SJSA1 (cell line): Measurements from ENCODE around the gene GLMN. TPM values are rescaled to one million over a fixed set of nuclear protein-coding genes. Genes with fewer than 3 reads are reported as not detected.
A peak's percentile ranks its signal among the peaks of the same experiment; 100 is the strongest.

Experiments
- DNase-seq, 2 experiments: peaks; one replicate each; pipeline ENCODE4 v3.0.0-alpha.2; 2015 to 2020; ENCODE audit warnings: low spot score in 2 of 2, low read depth in 1 of 2
- H3K27ac ChIP-seq: fragments of 250-450 bp; sonication (Bioruptor Pico); 2 replicates; pipeline ENCODE4 v1.5.1; 2020; ENCODE audit warnings: mild to moderate bottlenecking, moderate library complexity
- H3K27me3 ChIP-seq: fragments of 250-450 bp; sonication (Bioruptor Pico); replicated peaks from 2 replicates; pipeline ENCODE4 v1.5.1; 2020; ENCODE audit warnings: mild to moderate bottlenecking, moderate library complexity
- H3K36me3 ChIP-seq: fragments of 250-450 bp; sonication (Bioruptor Pico); 2 replicates; pipeline ENCODE4 v1.5.1; 2020; ENCODE audit warnings: mild to moderate bottlenecking
- H3K4me1 ChIP-seq: fragments of 250-450 bp; sonication (Bioruptor Pico); replicated peaks from 2 replicates; pipeline ENCODE4 v1.6.1; 2021; ENCODE audit warnings: mild to moderate bottlenecking
- H3K4me3 ChIP-seq: fragments of 250-450 bp; sonication (Bioruptor Pico); 2 replicates; pipeline ENCODE4 v1.5.1; 2020; ENCODE audit warnings: mild to moderate bottlenecking
- H3K9me3 ChIP-seq: fragments of 250-450 bp; sonication (Bioruptor Pico); replicated peaks from 2 replicates; pipeline ENCODE4 v1.5.1; 2020; ENCODE audit warnings: mild to moderate bottlenecking
- total RNA-seq: library from RNA; depleted of rRNA; stranded (reverse); fragments of >200 nt; shearing (Covaris generic); gene quantifications from 2 replicates; pipeline ENCODE4 v1.2.3, GENCODE V29; 2014; rRNA removed

GLMN gene
- total RNA-seq: 7.5 and 20.1 TPM in 2 replicates

- H3K9me3 ChIP-seq: no peaks in the 10 kb centered on the region
These were observed at the start of gene GLMN, which contains the start of gene RPAP2 for GRCh38 chr1:92298573-92299476. GLMN (minus strand) TSS chr1:92298987; CDS start chr1:92297999, 988 bp downstream. RPAP2 (plus strand) TSS chr1:92299059; CDS start chr1:92299074, 15 bp downstream.

DNA sequence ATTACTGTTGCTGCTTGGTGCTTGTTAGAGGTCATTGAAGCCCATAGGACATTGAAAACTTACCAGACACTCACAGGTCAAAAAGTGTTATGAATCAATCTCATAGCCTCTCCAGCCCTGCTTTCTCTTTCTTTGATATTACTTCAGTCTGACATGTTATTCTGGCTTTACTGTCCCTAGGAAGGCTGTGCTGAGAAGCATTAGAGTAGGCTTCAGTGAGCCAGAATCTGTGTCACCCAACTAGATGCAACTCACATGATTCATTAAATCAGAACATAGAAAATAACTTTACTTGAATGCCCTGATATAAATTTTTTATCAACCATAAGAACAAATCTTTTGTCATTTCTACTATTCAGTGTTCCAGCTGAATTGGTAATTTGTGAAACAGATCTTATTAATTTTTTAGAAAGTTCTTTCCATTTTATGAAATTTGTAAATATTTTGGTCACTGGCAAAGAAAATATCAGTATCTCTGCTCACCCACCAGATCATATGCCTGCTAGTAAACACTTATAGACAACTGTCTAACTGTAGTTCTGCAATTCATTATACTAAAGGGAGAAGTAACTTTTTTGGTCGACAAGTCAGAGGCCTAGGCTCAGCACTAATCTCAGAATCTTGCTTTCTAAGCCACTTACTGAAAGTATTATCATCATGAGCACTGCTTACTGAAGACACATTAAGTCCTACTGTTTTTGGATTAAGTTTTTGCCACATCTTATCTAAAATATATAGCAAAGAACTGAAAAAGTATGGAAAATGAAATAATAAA is 48.3 kb upstream of the GLMN start:
- Histone ChIP-seq H3K27ac (no peak overlapping the region), H3K4me3 (no peak overlapping the region), H3K27me3 (no peaks in the 10 kb centered on the region), H3K4me1 (no peaks in the 10 kb centered on the region), H3K9me3 (no peaks in the 10 kb centered on the region), H3K36me3 (peaks cover 10% of the 10 kb centered on the region)
- DNase-seq: no peak

More at GRCh38 chr1:92298573-92299476, at the start of gene GLMN, which contains the start of gene RPAP2:
- H3K4me1 ChIP-seq: peaks cover 5% of the 10 kb centered on the region; the same call in 1 of the 2 replicates
- peaks cover 38% of the 10 kb centered on the region for H3K36me3 ChIP-seq
- peak within 1 kb of the TSS; percentile 85 for H3K4me3 ChIP-seq
- no peaks in the 10 kb centered on the region for H3K27me3 ChIP-seq
- peak within 1 kb of the TSS; percentile 66 for H3K27ac ChIP-seq
- peak; percentile 81 to 94 for DNase-seq

- H3K27ac ChIP-seq: no peak overlapping the region
- H3K4me1 ChIP-seq: no peaks in the 10 kb centered on the region
- H3K36me3 ChIP-seq: peaks cover 16% of the 10 kb centered on the region
- no peaks in the 10 kb centered on the region for H3K27me3 ChIP-seq
- no peak overlapping the region for H3K4me3 ChIP-seq
- no peaks in the 10 kb centered on the region for H3K9me3 ChIP-seq
- DNase-seq: no peak
These were observed 44.3 kb upstream of the GLMN start for GRCh38 chr1:92343061-92343460.

DNA sequence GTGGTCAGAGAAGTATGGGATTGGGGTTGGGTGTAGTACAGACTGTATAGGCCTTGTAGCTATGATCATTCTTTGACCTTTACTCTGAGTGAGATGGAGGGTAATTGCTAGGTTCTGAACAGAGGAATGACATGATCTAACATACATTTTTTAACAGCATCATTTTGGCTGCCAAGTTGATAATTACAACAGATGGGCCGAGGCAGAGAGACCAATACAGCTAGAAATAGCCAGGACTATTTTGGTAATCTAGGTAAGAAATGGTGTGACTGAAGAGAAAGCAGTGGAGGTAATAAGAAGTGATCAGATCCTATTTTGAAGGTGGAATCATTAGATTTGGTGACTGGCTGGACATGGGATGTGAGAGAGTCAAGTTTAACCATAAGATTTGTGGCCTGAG is 43.6 kb upstream of the GLMN start:
- peaks cover 15% of the 10 kb centered on the region for H3K36me3 ChIP-seq
- DNase-seq: no peak
- H3K27me3 ChIP-seq: no peaks in the 10 kb centered on the region
- no peaks in the 10 kb centered on the region for H3K4me1 ChIP-seq
- H3K27ac ChIP-seq: no peak overlapping the region
- no peak overlapping the region for H3K4me3 ChIP-seq
- no peaks in the 10 kb centered on the region for H3K9me3 ChIP-seq

- no peaks in the 10 kb centered on the region for H3K4me1 ChIP-seq
- H3K36me3 ChIP-seq: peaks cover 15% of the 10 kb centered on the region
These were observed 41.4 kb upstream of the GLMN start for GRCh38 chr1:92340154-92340553.

GRCh38 chr1:92333668-92334067 is 34.9 kb upstream of the GLMN start:
- H3K36me3 ChIP-seq: peaks cover 23% of the 10 kb centered on the region
- no peak overlapping the region for H3K27ac ChIP-seq
- H3K27me3 ChIP-seq: no peaks in the 10 kb centered on the region
- no peaks in the 10 kb centered on the region for H3K4me1 ChIP-seq
- no peaks in the 10 kb centered on the region for H3K9me3 ChIP-seq
- no peak for DNase-seq
- no peak overlapping the region for H3K4me3 ChIP-seq

More at GRCh38 chr1:92340154-92340553, 41.4 kb upstream of the GLMN start:
- no peak overlapping the region for H3K27ac ChIP-seq
- H3K9me3 ChIP-seq: no peaks in the 10 kb centered on the region
- DNase-seq: no peak
- H3K27me3 ChIP-seq: no peaks in the 10 kb centered on the region
- no peak overlapping the region for H3K4me3 ChIP-seq

DNA sequence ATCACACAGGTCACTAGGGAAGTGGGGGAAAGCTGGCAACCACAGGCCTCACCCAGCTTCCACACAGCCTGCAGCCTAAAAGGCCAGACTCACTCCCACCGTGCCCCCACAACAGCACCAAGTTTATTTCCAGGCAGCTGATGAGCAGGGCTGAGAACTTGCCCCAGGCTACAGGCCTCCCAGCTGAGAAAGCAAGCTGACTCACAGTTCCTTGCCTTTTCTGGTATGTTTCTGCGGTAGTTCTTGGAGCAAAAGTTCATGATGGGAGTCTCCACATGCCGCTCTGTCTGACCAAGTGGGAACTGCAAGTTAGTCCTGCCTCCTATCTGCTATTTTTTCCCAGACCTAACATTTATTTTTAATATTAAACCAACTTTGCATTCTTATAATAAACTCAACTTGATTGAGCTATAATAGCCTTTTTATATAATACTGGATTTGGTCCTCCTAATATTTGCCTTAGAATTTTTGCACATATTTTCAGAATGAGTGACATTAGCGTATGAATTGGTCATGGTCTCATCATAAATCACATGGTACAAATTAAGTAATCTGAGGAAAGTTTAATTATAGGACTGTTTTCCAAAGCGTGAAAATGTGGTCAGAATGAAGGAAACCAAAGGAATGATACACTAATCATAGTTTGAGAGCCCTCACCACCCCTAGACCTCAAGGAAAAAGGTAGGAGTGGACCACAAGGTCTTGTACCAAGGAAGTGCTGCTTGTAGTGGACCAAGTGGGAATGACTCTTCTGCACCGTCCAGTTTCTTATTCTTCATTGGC is 30.8 kb upstream of the GLMN start:
- H3K27me3 ChIP-seq: no peaks in the 10 kb centered on the region
- peaks cover 3% of the 10 kb centered on the region; the same call in 1 of the 2 replicates for H3K9me3 ChIP-seq
- peak in 1 of 2 experiments; percentile 2 for DNase-seq
- H3K27ac ChIP-seq: no peak overlapping the region
- H3K4me3 ChIP-seq: no peak overlapping the region
- H3K36me3 ChIP-seq: peaks cover 46% of the 10 kb centered on the region
- H3K4me1 ChIP-seq: no peaks in the 10 kb centered on the region

- H3K27me3 ChIP-seq: no peaks in the 10 kb centered on the region
- no peak overlapping the region for H3K4me3 ChIP-seq
- H3K4me1 ChIP-seq: no peaks in the 10 kb centered on the region
- peaks cover 3% of the 10 kb centered on the region; the same call in 1 of the 2 replicates for H3K9me3 ChIP-seq
- no peak for DNase-seq
- H3K36me3 ChIP-seq: peaks cover 50% of the 10 kb centered on the region
- no peak overlapping the region for H3K27ac ChIP-seq
These were observed 29.0 kb upstream of the GLMN start for GRCh38 chr1:92327794-92328193.

DNA sequence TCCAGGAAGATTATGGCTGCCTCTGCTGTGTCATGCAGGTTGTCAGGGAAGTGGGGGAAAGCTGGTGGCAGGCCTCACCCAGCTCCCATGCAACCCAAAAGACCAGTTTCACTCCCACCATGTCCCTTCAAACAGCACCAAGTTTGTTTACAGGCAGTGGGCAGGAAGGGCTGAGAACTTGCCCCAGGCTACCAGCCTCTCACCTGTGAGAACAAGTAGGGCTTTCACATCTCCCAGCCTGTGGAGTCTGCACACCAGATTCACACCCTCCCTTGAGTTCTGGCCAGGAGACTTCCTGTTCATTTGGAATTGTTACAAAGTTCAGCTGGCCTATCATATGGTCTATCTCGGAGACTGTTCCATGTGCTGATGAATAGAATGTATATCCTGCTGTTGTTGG is 27.9 kb upstream of the GLMN start:
- no peak for DNase-seq
- no peaks in the 10 kb centered on the region for H3K4me1 ChIP-seq
- peaks cover 3% of the 10 kb centered on the region; the same call in 1 of the 2 replicates for H3K9me3 ChIP-seq
- peaks cover 54% of the 10 kb centered on the region for H3K36me3 ChIP-seq
- H3K27ac ChIP-seq: no peak overlapping the region
- no peak overlapping the region for H3K4me3 ChIP-seq
- no peaks in the 10 kb centered on the region for H3K27me3 ChIP-seq

GRCh38 chr1:92324784-92325183 is 26.0 kb upstream of the GLMN start:
- H3K36me3 ChIP-seq: peaks cover 56% of the 10 kb centered on the region
- DNase-seq: no peak
- no peak overlapping the region for H3K27ac ChIP-seq
- no peak overlapping the region for H3K4me3 ChIP-seq
- H3K4me1 ChIP-seq: no peaks in the 10 kb centered on the region
- peaks cover 3% of the 10 kb centered on the region; the same call in 1 of the 2 replicates for H3K9me3 ChIP-seq
- H3K27me3 ChIP-seq: no peaks in the 10 kb centered on the region

DNA sequence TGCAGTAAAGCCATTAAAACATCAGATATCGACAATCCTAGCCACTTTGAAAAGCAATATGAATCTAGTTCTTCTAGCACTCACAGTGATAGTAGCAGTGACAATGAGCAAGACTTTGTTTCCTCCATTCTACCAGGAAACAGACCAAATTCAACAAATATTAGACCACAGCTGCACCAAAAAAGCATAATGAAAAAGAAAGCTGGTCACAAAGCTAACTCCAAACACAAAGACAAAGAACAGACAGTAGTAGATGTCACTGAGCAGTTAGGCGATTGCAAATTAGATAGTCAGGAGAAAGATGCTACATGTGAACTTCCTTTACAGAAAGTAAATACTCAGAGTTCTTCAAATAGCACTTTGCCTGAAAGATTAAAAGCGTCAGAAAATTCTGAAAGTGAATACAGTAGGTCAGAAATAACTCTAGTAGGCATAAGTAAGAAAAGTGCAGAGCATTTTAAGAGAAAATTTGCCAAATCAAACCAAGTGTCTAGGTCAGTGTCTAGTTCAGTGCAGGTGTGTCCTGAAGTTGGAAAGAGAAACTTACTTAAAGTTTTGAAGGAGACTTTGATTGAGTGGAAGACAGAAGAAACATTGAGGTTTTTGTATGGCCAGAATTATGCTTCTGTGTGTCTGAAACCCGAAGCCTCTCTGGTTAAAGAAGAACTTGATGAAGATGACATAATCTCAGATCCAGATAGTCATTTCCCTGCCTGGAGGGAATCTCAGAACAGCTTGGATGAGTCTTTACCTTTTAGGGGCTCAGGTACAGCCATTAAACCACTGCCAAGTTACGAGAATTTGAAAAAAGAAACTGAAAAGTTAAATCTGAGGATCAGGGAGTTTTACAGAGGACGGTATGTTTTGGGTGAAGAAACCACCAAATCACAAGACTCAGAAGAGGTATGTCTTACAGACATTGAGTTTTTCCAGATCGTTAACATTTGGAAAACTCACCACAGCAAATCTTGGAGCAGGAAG is 25.0 kb upstream of the GLMN start:
- H3K27me3 ChIP-seq: no peaks in the 10 kb centered on the region
- H3K36me3 ChIP-seq: peaks cover 48% of the 10 kb centered on the region
- no peak overlapping the region for H3K27ac ChIP-seq
- peaks cover 3% of the 10 kb centered on the region; the same call in 1 of the 2 replicates for H3K9me3 ChIP-seq
- DNase-seq: no peak
- no peak overlapping the region for H3K4me3 ChIP-seq
- H3K4me1 ChIP-seq: no peaks in the 10 kb centered on the region

GRCh38 chr1:92317836-92318493 is 19.2 kb upstream of the GLMN start:
- no peaks in the 10 kb centered on the region for H3K27me3 ChIP-seq
- no peaks in the 10 kb centered on the region for H3K9me3 ChIP-seq
- DNase-seq: no peak
- H3K27ac ChIP-seq: no peak overlapping the region
- peaks cover 10% of the 10 kb centered on the region; the same call in 1 of the 2 replicates for H3K36me3 ChIP-seq
- 0 out of 2 replicates have a peak, but pooled peaks cover 3% of the 10 kb centered on the region for H3K4me1 ChIP-seq
- H3K4me3 ChIP-seq: no peak overlapping the region
